Lung microvascular endothelial cell (primary cell): Measurements from ENCODE around the gene CCDC148. TPM values are rescaled to one million over a fixed set of nuclear protein-coding genes. Genes with fewer than 3 reads are reported as not detected.
"Not testable (repeated sequence)": the region's sequence is repeated elsewhere in the genome, so short reads cannot be mapped to it uniquely, and the experiment has no call there.

Experiments
- DNase-seq, 2 donors: peaks; one replicate each; pipeline versions ENCODE4 v3.0.0 to v3.0.0-alpha.2; 2010; ENCODE audit warnings: low read depth in 2 of 2
- total RNA-seq: library from RNA; depleted of rRNA; stranded (reverse); fragments of >200 nt; gene quantifications from 2 replicates; pipeline ENCODE4 v1.2.1, GENCODE V29; 2014

The CCDC148 gene
- total RNA-seq, 1 donor from 2014 or later = 0.20 TPM

DNA sequence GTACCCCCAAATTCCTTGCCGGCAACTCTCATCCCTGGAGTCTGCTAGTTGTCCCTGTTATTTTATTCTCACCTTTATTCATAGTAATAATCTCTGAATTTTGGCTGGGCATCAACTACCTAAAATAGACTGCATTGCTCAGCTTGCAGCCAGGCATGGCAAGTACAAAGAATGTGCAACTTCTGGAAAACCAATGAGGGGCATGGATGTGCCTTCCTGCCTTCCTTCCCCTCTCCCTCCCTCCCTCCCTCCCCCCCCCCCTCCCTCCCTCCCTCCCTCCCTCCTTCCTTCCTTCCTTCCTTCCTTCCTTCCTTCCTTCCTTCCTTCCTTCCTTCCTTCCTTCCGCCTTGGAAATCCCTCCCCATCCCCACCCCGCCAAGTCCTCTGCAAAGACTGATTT is 162.8 kb downstream of the CCDC148 start:
- DNase-seq = no peak

DNA sequence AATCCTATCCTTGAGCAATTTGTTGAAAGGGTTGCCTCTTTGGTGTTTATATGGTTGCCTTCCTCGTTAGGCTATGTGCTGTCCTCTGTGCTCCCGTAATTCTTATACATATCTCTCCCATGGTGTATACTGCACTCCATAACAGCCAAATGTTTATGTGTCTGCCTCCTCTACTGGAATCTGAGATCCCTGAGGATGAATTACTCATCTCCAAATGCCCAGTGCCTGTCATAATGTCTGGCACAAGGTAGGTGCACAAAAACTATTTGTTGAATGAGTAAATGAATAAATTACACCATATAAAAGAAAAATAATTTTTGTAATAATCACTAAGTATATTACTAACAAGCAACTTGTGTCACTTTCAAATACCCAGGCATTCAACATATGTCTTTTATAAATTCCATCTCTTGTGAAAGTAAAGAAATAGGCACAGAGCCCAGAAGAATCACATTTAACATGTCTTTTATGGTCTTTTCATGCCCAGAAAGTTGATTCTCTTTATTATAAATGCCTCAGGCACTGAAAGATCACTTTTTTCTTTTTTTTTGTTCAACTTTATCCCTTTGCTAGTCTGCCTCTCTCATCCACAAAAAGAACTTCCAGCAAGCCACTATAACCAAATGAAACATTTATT is 164.9 kb downstream of the CCDC148 start:
- DNase-seq = no peak

DNA sequence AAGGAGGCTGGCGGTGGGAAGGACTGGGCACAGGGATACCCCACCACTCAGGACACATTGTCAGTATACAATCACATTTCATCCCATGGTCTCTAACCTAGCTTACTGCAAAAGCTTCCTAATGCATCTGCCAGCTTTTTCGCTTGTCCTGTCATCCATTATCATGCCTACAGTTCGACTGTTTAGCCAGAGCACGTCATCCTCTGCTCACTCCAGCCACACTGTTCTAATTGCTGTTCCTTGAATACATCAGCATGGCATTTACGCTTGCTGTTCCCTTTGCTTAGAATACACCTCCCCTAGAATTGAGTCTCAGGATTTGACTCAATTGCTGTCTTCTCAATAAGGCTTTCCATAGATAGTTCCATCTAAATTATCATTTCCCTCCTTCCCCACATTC is 166.3 kb downstream of the CCDC148 start:
- no peak for DNase-seq

DNA sequence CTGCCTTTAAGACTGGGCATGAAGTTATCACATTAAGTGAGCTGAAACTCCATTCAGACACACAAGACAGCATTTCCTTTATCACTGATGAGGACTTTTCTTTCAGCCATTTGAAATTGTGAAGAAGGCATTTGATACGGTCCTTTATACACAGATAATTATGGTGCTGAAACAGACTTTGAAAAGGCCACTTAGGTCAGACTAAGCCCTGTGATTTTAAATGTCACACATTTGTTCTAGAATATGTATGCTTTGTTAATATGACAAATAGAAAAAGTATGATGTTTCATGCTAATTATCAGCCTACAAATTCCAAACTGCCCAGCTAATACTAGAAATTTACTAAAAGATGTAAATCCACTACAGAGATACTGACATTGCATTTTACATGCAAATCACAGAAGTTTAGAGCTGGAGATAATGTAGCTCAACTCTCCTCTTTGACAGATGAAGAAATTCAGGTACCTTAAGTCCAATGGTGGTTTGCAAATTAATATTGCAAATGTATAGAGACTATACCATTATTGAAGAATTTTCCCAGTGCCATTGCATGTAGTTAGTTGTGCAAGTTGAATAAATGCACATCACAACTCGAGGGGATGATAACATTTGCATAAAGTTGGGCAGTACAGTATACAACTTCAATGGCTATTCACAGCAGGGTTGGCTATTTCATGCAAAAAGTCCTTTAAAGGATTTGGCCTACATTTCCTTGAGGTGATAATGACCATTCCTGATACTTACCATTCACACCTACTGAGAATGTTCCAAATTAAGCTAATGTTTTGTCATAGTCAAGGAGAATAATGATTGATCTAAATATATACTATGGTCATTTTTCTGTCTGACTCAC is 179.7 kb downstream of the CCDC148 start:
- no peak for DNase-seq

DNA sequence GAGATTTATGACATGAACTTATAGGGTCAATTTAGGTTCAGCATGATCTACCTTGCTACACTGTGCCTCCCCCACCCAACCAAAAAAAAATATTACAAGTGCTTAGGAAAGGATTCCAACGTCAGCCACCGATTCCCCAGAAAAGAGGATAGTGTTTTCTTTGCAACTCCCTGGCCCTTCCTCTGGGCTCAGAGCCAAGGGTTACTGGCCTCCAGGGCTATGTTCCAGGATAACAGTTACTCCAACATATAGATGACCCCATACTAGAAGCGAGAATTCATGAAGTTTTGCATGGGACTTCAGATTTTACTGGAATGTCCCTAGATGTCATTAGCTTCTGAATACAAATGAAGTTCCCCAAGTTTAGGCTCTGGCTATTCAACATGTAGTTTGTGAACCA is 182.8 kb downstream of the CCDC148 start:
- no peak for DNase-seq

DNA sequence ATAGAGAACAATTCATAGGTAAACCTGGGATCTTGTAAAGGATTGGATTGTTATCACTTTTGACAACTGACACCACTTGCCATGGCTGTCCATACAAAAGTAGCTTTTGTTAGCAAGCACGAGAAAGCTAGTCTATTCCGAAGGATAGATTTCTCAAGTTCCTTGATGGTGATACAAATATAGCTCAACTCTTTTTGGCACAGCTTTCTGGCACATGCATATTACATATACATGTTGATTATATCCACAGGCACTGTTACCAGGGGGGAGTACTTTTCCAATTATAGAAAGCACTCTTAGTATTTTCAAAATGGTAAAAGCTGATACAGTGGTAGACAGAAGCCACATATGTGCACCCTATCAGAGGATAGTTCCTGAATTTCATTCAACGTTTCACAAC is 186.0 kb downstream of the CCDC148 start:
- DNase-seq = no peak

DNA sequence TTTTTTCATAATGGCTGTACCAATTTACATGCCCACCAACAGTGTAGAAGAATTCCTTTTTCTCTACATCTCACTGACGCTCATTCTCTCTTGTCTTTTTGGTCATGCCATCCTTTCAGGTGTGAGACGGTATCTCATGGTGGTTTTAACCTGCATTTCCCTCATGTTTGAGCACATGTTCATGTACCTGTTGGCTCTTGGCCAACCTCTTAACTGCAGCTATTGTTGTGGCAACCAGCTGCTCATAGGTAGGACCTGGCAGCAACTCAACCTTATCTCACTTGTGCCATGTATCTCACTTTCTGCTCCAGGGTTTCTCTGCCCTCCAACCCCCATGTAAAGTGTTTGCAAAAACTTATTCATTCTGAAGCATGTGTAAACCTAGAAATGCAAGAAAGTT is 187.4 kb downstream of the CCDC148 start:
- no peak for DNase-seq

DNA sequence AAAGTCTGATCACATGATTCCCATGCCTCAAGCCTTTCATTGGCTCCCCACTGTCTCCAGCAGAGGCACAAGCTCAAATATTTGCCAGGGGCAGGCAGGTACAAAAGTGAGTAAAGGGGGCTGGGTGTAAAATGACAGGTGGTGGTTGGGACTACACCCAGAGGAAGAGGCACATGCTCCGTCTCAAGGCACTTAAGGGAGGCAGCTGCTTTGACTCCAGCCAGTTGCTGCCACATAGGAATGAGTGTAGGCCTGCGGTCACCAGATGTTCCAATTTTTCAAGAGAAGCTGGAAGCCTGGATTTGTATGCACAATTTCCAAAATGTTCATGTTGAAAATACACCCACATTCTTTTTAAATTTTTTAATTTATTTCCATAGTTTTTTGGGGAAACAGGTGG is 190.4 kb downstream of the CCDC148 start:
- no peak for DNase-seq

DNA sequence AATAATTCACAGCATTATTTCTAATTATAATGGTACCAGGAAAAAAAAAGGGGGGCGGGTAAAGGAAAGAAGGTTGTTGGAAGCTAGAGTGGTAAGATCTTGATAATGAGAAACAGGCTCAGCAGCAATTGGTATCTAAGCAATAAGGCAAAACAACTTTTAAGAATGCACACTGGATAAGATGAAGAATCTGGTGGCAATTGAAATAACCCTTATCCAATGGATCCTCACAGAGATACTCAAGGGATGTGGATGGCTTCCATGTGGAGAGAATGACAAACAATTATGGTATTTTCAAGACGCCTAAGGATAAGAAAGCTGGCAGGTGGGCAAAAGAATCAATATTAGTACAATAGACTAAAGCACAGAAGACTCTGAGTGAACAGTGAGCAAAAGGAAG is 201.3 kb downstream of the CCDC148 start:
- DNase-seq = no peak

DNA sequence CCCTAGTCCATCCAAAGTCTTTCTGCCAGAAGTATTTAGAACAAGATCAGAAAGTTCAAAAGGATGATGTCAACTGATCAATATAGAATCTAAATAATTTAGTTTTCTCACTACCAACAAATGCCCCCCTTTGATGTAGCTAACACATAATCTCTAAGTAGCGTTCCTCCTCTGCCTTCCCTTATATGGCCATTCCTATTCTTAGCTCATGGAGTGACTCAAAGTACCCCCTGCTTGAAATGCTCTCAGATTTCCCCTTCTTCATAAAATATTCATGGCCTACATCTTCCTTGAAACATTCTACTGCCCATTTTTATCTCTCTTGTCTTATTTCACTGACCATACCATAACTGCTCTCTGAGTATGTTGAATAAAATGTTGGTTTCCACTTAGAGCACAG is 203.4 kb downstream of the CCDC148 start:
- DNase-seq = no peak

DNA sequence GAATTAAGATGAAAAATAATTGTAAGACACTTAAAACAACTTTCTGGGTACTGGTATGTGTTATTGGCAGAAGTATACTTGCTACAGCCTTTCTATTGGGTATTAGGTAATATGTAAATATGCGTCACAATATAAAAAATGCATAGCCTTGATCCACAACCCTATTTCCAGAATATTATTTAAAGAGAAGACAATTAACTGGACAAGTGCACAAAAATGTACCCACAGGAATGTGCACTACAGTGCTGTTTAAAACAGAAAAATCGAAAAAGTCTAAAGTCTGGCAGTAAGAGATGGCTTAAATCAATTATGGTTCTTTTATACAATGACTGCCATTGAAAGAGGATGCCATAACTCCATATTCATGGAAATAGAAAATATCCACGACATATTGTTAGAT is 205.2 kb downstream of the CCDC148 start:
- DNase-seq = no peak

DNA sequence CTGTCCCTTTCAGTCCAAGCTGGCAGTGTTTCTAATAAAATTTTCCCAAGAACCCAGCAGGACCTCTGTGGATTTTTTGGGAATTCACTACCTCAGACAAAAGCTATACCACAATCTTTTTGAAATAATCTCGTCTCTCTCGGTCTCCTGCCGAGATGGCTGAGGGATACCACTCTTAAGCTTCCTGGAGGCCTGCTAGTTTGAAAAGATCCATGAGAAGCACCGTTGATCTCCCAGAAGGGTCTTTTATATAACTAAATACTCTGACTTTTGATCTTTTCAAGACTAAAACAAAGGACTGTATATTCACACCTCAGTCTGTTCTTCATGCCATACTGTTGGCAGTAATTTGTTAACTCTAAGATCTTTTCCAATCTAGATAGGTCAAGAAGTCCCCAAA is 213.2 kb downstream of the CCDC148 start:
- DNase-seq = no peak

DNA sequence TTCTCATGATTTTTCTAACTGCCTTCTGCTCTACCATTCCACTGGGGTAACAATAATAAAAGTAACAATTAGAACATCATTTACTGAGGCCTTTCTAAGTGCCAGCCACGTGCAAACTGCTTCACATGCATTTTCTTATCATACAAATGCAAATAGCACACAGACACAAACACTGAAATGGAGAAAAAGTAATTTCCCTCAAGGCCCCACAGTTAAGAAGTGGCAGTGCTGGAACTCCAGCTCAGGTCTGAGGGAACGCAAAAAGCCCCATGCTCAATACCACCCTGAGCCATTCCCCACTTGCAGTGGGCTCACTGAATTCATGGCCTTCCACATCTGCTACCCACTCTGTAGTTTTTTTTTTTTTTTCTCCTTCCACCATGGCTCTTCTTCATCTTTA is 214.3 kb downstream of the CCDC148 start:
- no peak for DNase-seq

DNA sequence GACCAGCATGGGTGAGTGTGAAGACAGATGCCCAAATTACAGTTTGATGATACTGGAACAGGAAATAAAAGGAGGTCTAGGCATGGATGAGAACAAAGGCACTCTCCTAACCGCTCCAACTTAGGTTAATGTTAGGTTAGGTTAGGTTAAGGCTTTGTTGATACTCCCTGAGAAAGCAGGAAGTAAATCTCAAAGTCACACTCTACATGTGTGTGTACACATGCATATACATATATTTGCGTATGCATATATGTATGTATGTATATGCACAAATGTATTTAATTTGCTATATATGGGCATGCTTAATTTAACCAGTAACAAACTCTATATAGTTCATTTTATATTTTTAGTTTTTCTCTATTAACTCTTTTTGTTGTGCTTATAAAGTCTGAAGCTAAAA is 215.6 kb downstream of the CCDC148 start:
- no peak for DNase-seq

DNA sequence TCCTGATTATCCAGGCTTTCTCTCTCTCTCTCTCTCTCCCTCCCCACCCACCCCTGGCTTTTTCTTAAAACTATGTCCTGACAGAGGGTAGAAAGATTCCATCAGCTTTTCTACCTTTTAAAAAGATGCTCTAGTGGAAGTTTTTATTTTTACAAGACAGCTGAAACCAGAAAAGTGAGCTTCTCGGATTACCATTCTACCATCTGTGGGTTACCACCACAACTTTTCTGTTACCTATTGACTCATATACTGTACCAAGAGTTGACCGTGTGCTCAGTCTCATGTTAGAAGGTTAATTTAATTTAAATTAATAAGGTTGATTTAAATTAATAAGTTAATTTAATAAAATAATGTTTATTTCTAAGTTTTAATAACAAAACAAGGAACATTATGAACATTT is 217.3 kb downstream of the CCDC148 start:
- DNase-seq = no peak

DNA sequence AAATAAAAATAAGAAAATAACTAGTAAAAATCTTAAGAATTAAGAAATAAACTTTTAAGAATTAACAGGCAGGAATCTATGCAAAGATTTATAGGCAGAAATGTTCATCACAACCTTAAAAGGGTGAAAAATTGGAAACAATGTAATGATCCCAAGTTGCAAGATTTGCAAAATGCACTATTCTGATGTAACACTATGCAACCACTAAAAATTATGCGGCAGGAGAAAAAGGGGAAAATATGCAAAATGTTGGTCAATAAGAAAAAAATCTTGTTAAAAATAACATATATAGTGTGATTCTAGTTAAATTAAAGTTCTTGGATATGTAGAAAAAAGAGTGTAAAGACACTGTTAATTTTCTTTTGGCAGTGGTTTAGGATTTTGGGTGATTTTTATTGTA is 222.1 kb downstream of the CCDC148 start:
- no peak for DNase-seq

DNA sequence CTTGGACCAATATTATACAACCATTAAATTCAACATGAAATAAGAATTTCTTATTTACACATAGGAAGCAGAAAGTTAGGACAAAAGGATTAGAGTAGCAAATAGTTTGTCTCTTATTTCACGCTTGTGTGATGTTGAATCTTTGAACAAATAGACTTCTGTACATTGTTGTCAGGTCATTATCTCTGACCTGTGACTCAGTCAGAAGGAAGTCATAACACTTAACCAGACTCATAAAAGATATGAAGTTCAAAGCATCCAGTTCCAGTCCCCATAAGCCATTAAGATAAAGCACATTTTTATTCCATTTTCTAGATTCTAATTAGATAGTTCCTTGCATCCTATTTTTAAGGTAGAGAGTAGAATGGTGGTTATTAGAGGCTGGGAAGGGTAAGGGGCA is 224.1 kb downstream of the CCDC148 start:
- peak in 1 of 2 donors; percentile 55 for DNase-seq

DNA sequence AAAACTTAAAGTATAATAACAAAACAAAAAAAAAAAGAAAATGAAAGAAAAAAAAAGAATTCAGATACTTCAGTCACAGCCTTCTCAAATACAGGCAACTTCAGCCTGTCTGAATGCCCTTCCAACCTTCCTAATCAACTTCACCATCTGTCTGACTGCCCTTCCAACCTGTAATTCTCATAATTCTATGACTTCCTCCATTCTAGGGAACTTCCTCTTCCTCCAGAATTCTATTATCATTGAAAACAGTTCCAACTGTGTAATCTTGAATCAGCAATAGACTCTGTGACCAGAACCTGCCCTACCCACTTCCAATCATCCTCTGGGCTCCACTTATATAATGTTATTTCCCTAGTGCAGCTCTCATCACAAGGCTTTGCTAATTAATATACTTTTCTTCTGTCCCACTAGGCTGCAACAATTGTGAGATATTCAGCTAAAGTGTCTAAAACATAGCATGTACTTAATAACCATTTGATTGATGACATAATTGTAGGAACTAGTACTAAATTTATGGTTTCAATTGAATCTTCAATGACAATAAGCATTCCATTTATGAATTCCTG is 227.5 kb downstream of the CCDC148 start:
- DNase-seq = no peak

DNA sequence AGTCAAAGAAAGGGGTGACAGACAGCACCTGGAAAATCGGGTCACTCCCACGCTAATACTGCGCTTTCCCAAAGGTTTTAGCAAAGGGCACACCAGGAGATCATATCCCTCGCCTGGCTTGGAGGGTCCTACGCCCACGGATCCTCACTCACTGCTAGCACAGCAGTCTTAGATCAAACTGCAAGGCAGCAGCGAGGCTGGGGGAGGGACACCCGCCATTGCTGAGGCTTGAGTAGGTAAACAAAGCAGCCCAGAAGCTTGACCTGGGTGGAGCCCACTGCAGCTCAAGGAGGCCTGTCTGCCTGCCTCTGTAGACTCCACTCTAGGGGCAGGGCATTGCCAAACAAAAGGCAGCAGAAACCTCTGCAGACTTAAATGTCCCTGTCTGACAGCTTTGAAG is 233.5 kb downstream of the CCDC148 start:
- not testable (repeated sequence) for DNase-seq

DNA sequence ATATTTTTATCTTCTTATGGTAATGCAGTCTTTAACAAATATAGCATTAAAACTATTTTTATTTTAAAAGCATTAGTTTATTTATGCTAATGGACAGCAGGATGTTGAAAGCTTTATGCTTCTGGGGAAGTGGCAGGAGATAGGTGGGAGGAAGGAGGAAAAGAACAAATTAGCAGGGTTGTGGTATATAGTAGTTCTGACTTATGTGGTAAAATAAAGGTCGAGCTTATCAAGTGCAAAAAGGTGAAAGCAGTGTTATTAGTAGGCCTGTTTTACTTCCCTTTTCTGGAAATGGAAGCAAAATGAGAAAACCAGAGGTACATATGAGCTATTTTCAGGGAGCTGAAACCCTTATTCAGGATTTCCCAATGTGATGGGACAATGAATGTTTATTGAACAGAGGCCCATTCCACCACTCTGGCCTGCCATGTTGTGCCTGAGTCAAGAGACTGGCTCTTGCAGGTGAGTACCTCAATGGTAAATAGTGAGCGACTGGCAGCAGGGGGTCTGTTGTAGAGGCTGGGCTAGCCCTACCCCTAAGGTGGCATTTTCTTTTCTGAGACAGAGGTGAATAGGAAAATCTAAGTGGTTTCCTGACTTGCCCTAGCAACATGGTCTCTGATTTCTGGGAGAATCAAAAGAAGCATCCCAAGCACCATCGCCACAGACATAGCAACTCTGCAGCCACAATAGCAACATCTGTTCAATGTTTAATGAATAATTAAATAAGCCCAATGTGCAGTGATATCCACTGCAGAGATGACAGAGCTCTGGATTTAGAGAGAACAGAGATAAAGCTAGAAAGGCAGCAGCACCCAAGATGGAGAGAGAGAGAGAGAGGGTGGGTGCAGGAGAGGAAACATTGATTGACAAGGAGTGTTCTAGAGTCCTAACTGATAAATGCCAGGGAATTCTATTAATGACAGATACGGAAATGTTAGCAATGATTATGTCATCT is 235.2 kb downstream of the CCDC148 start:
- DNase-seq = no peak

DNA sequence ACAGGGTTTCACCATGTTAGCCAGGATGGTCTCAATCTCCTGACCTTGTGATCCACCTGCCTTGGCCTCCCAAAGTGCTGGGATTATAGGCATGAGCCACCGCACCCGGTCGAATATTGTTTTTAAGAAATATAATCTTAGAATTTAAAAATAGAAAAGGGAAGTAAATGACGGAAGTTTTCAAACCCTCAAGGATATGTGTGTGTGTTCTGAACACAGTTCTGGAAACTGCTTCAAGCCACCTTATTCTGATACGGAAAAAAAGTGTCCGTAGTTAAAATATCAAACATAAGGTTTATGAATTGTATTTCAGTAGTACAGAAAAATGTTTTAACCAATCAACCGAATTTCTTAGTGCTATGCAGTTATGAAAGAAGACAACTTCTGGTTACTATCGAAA is 239.0 kb downstream of the CCDC148 start:
- DNase-seq = no peak

DNA sequence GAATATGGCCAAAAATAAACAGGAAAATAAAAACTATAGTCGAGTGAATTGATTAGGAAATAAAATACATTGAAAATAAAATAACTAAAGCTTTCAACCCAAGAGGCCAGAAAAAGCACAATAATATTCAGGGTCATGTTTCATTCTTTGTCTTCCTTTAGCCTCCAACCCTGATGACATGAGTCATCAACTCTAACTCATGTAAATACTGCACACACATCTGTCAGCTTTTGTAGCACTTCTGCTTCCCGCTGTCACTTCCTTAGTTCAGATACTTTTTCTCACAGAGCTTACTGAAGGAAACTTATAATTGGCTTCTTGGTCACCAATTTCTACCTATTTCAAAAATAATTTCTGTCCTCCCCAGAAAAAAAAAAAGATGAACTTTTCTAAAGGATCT is 242.1 kb downstream of the CCDC148 start:
- peak; percentile 93 to 96 for DNase-seq
